ENCODE data around the gene RASD1.

GRCh38 chr17:17508019-17508535, 11.9 kb upstream of the RASD1 start:
- TF ChIP-seq CTCF (IDR thresholded peaks at IDR 0.05) (no peak), POLR2A (IDR thresholded peaks at IDR 0.05) (no peak)
